ENCODE measurements around the gene PCYT1A.

PCYT1A gene

GRCh38 chr3:196232882-196233251, 54.7 kb downstream of the PCYT1A start:
- Histone ChIP-seq H3K36me3 (ENCODE audit: insufficient read depth, low read length) (peaks cover 19% of the 10 kb centered on the region), H3K27me3 (ENCODE audit: control insufficient read depth, insufficient read depth, low read length) (no peaks in the 10 kb centered on the region), H3K4me3 (ENCODE audit: low read length) (no peak overlapping the region), H3K9me3 (replicated peaks; ENCODE audit: low read length) (no peaks in the 10 kb centered on the region), H3K4me1 (ENCODE audit: control insufficient read depth, insufficient read depth, low read length) (no peaks in the 10 kb centered on the region), H3K9ac (ENCODE audit: low read depth, low read length) (no peak overlapping the region), H3K4me2 (ENCODE audit: low read length) (no peak overlapping the region)

DNA sequence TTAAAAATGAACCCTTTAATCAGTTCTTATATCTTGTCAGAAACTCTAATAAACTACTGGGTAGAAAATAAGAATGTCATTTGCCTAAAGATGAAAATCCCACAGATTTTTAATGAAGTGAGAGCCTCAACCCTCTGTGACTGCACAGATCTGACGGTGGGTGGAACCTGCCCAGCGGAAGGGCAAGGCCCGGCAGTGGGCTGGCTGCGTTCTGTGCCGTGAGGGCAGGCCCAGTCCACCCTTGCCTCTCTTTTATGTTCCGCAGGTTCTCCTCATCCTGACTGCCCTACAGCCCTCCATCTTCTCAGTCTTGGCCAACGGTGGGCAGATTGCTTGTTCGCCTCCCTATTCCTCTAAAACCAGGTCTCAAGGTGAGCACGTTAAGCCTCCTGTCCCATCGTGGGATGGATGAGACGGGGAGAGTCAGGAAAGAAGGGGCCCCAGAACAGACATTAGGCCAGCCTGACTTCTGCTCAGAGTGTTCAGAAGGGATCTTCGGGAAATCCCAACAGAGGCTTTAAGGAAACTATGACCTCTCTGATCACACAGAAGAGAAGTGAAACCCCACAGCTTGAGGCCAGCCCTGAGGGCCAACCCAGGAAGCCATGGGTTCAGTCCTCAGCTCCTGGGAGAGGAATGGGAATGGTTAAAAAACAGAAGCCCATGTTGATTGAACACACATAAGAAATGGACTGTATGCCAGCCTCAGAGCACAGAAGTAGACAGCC, 55.2 kb downstream of the PCYT1A start:
- Histone ChIP-seq H3K9me3 (replicated peaks; ENCODE audit: low read length) (no peaks in the 10 kb centered on the region), H3K27me3 (ENCODE audit: control insufficient read depth, insufficient read depth, low read length) (no peaks in the 10 kb centered on the region), H3K36me3 (ENCODE audit: insufficient read depth, low read length) (peaks cover 14% of the 10 kb centered on the region), H3K4me1 (ENCODE audit: control insufficient read depth, insufficient read depth, low read length) (no peaks in the 10 kb centered on the region), H3K9ac (ENCODE audit: low read depth, low read length) (no peak overlapping the region), H3K4me2 (ENCODE audit: low read length) (no peak overlapping the region), H3K4me3 (ENCODE audit: low read length) (no peak overlapping the region)

- Histone ChIP-seq H3K9me3 (replicated peaks; ENCODE audit: low read length) (no peaks in the 10 kb centered on the region), H3K36me3 (ENCODE audit: insufficient read depth, low read length) (no peaks in the 10 kb centered on the region), H3K4me3 (ENCODE audit: low read length) (no peak overlapping the region), H3K9ac (ENCODE audit: low read depth, low read length) (no peak overlapping the region), H3K4me1 (ENCODE audit: control insufficient read depth, insufficient read depth, low read length) (peaks cover 3% of the 10 kb centered on the region), H3K27me3 (ENCODE audit: control insufficient read depth, insufficient read depth, low read length) (no peaks in the 10 kb centered on the region), H3K4me2 (ENCODE audit: low read length) (no peak overlapping the region)
Measured at GRCh38 chr3:196227629-196228493, 59.7 kb downstream of the PCYT1A start.

GRCh38 chr3:196227121-196227561, 60.4 kb downstream of the PCYT1A start:
- H3K4me2 ChIP-seq (ENCODE audit: low read length) = no peak overlapping the region
- no peak overlapping the region for H3K9ac ChIP-seq (ENCODE audit: low read depth, low read length)
- no peaks in the 10 kb centered on the region for H3K36me3 ChIP-seq (ENCODE audit: insufficient read depth, low read length)
- peaks cover 3% of the 10 kb centered on the region for H3K4me1 ChIP-seq (ENCODE audit: control insufficient read depth, insufficient read depth, low read length)
- no peaks in the 10 kb centered on the region for H3K27me3 ChIP-seq (ENCODE audit: control insufficient read depth, insufficient read depth, low read length)
- no peaks in the 10 kb centered on the region for H3K9me3 ChIP-seq (replicated peaks; ENCODE audit: low read length)
- no peak overlapping the region for H3K4me3 ChIP-seq (ENCODE audit: low read length)

DNA sequence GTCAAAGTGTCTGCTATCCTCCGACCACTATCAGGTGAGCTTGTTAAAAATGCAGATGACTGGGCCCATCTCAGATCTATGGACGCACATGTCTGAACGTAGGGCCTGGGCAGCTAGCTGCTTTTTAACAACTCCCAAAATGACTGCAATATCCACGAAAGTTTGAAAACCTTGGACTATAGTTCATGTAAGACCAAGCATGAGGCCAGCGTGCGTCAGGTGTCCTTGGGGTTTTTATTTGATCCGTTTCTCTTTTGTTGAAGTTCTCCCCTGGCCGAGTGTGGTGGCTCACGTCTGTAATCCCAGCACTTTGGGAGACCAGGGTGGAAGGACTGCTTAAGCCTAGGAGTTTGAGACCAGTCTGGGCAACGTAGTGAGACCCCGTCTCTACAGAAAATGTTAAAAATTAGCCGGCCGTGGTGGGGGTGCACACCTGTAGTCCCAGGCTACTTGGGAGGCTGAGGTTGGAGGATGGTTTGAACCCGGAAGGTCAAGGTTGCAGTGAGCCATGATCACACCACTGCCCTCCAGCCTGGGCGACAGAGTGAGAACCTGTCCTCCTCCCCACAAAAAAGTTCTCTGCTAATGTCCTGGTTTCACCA, 61.7 kb downstream of the PCYT1A start:
- Histone ChIP-seq H3K9me3 (replicated peaks; ENCODE audit: low read length) (no peaks in the 10 kb centered on the region), H3K4me2 (ENCODE audit: low read length) (no peak overlapping the region), H3K4me3 (ENCODE audit: low read length) (no peak overlapping the region), H3K36me3 (ENCODE audit: insufficient read depth, low read length) (no peaks in the 10 kb centered on the region), H3K4me1 (ENCODE audit: control insufficient read depth, insufficient read depth, low read length) (peaks cover 3% of the 10 kb centered on the region), H3K9ac (ENCODE audit: low read depth, low read length) (no peak overlapping the region), H3K27me3 (ENCODE audit: control insufficient read depth, insufficient read depth, low read length) (no peaks in the 10 kb centered on the region)

- Histone ChIP-seq H3K4me2 (ENCODE audit: low read length) (no peak overlapping the region), H3K9ac (ENCODE audit: low read depth, low read length) (no peak overlapping the region), H3K4me1 (ENCODE audit: control insufficient read depth, insufficient read depth, low read length) (peaks cover 3% of the 10 kb centered on the region), H3K9me3 (replicated peaks; ENCODE audit: low read length) (no peaks in the 10 kb centered on the region), H3K36me3 (ENCODE audit: insufficient read depth, low read length) (no peaks in the 10 kb centered on the region), H3K4me3 (ENCODE audit: low read length) (no peak overlapping the region), H3K27me3 (ENCODE audit: control insufficient read depth, insufficient read depth, low read length) (no peaks in the 10 kb centered on the region)
Measured at GRCh38 chr3:196225086-196225485, 62.4 kb downstream of the PCYT1A start.

GRCh38 chr3:196222876-196223595, 64.5 kb downstream of the PCYT1A start:
- Histone ChIP-seq H3K4me2 (ENCODE audit: low read length) (peak overlapping the region; percentile 15), H3K4me3 (ENCODE audit: low read length) (no peak overlapping the region), H3K9ac (ENCODE audit: low read depth, low read length) (no peak overlapping the region), H3K4me1 (ENCODE audit: control insufficient read depth, insufficient read depth, low read length) (peaks cover 10% of the 10 kb centered on the region), H3K36me3 (ENCODE audit: insufficient read depth, low read length) (no peaks in the 10 kb centered on the region), H3K9me3 (replicated peaks; ENCODE audit: low read length) (no peaks in the 10 kb centered on the region), H3K27me3 (ENCODE audit: control insufficient read depth, insufficient read depth, low read length) (no peaks in the 10 kb centered on the region)

DNA sequence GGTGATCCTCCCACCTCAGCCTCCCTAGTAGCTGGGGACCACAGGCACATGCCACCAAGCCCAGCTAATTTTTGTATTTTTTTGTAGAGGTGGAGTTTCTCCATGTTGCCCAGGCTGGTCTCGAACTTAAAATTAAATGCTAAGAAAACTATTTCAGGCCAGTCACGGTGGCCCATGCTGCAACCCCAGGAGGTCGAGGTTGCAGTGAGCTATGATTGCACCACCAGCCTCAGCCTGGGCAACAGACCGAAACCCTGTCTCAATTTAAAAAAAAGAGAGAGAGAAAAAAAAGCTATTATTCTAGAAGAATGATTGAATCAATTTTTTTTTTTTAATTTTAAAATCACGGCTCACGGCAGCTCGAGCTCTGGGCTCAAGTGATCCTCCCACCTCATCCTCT, 66.5 kb downstream of the PCYT1A start:
- no peaks in the 10 kb centered on the region for H3K36me3 ChIP-seq (ENCODE audit: insufficient read depth, low read length)
- peaks cover 10% of the 10 kb centered on the region for H3K4me1 ChIP-seq (ENCODE audit: control insufficient read depth, insufficient read depth, low read length)
- H3K9ac ChIP-seq (ENCODE audit: low read depth, low read length) = no peak overlapping the region
- H3K9me3 ChIP-seq (replicated peaks; ENCODE audit: low read length) = no peaks in the 10 kb centered on the region
- peaks cover 7% of the 10 kb centered on the region for H3K27me3 ChIP-seq (ENCODE audit: control insufficient read depth, insufficient read depth, low read length)
- H3K4me2 ChIP-seq (ENCODE audit: low read length) = no peak overlapping the region
- no peak overlapping the region for H3K4me3 ChIP-seq (ENCODE audit: low read length)

DNA sequence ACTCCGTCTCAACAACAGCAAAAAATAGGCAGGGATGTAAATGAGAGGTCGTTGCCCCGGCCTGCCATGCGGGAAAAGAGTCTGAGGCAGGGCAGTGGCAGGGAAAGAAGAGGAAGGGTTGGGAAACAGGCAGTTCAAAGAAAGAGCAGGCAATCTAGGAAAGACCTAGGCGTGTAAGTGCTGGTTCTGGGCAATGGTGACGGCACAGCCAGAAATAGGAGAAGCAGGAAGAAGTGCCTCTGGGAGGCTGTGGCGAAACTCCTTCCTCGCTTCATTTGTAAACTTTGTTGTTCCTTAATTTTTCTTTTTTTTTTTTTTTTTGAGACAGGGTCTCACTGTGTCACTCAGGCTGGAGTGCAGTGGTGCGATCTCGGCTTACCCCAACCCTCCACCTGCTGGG, 66.9 kb downstream of the PCYT1A start:
- no peaks in the 10 kb centered on the region for H3K36me3 ChIP-seq (ENCODE audit: insufficient read depth, low read length)
- H3K9me3 ChIP-seq (replicated peaks; ENCODE audit: low read length) = no peaks in the 10 kb centered on the region
- H3K27me3 ChIP-seq (ENCODE audit: control insufficient read depth, insufficient read depth, low read length) = peaks cover 11% of the 10 kb centered on the region
- H3K4me1 ChIP-seq (ENCODE audit: control insufficient read depth, insufficient read depth, low read length) = peaks cover 10% of the 10 kb centered on the region
- H3K4me3 ChIP-seq (ENCODE audit: low read length) = no peak overlapping the region
- H3K4me2 ChIP-seq (ENCODE audit: low read length) = no peak overlapping the region
- no peak overlapping the region for H3K9ac ChIP-seq (ENCODE audit: low read depth, low read length)

- H3K36me3 ChIP-seq (ENCODE audit: insufficient read depth, low read length) = no peaks in the 10 kb centered on the region
- no peaks in the 10 kb centered on the region for H3K9me3 ChIP-seq (replicated peaks; ENCODE audit: low read length)
- H3K4me3 ChIP-seq (ENCODE audit: low read length) = no peak overlapping the region
- peak overlapping the region; percentile 14 for H3K9ac ChIP-seq (ENCODE audit: low read depth, low read length)
- peak overlapping the region; percentile 80 for H3K4me2 ChIP-seq (ENCODE audit: low read length)
- peaks cover 10% of the 10 kb centered on the region for H3K4me1 ChIP-seq (ENCODE audit: control insufficient read depth, insufficient read depth, low read length)
- peaks cover 11% of the 10 kb centered on the region for H3K27me3 ChIP-seq (ENCODE audit: control insufficient read depth, insufficient read depth, low read length)
Measured at GRCh38 chr3:196219970-196220311, 67.6 kb downstream of the PCYT1A start.
